GM12878 (cell line): Measurements from ENCODE around the gene APLN. TPM values are rescaled to one million over a fixed set of nuclear protein-coding genes. Genes with fewer than 3 reads are reported as not detected.

Source experiments
- ATAC-seq: fragments of 200-7000 bp; cut with Tn5 transposase; 3 replicates; pipeline ENCODE4 v1.9.1; 2020; ENCODE audit warnings: mild to moderate bottlenecking, moderate library complexity
- BruUV-seq: library from RNA; stranded (reverse); fragments of 400-500 nt; replicated peaks from 2 replicates; lab custom pipeline; 2021; lab: Mats Ljungman, UMichigan
- CTCF ChIA-PET: fragments of 300-600 bp; sonication (Branson Sonifier 250); formaldehyde crosslinking; extraction: SDS; loops from one replicate; lab custom pipeline; 2021; ENCODE audit warnings: inconsistent platforms; lab: Yijun Ruan, JAX
- POLR2A ChIA-PET: fragments of 350-600 bp; formaldehyde crosslinking; extraction: SDS; loops from one replicate; lab custom pipeline; 2021; ENCODE audit warnings: inconsistent platforms; lab: Charles Lee
- RAD21 ChIA-PET: fragments of 300-600 bp; sonication (Branson Sonifier 250); formaldehyde crosslinking; loops from one replicate; lab custom pipeline; 2023; ENCODE audit warnings: antibody characterized with exemption; ENCODE audit not compliant: unreplicated experiment; lab: Charles Lee
- SMC1A ChIA-PET: fragments of 300-600 bp; sonication (Branson Sonifier 250); formaldehyde crosslinking; loops from one replicate; lab custom pipeline; 2023; ENCODE audit not compliant: unreplicated experiment, uncharacterized antibody; lab: Charles Lee
- DNase-seq: peaks from one replicate; pipeline ENCODE4 v3.0.0-alpha.2; 2011; ENCODE audit warnings: low read depth, low spot score
- FAIRE-seq: peaks from 3 replicates; lab custom pipeline; 2011; peaks lifted over from hg19 to GRCh38; lab: Jason Lieb, UNC
- H2AFZ ChIP-seq: 2 replicates; pipeline ENCODE4 v1.6.0; 2011; ENCODE audit warnings: low read depth, low read length, control low read depth; ENCODE audit not compliant: control insufficient read depth
- H3K27ac ChIP-seq: 2 replicates; pipeline ENCODE4 v1.5.1; 2011; ENCODE audit warnings: control low read depth; ENCODE audit not compliant: control insufficient read depth, insufficient read depth
- H3K27me3 ChIP-seq, 2 experiments: replicated peaks in 1 of 2; 2 replicates each; pipeline versions ENCODE4 v1.6.0 to v1.6.1; 2011; ENCODE audit warnings: low read length in 1 of 2; ENCODE audit not compliant: control insufficient read depth in 2 of 2, insufficient read depth in 2 of 2
- H3K36me3 ChIP-seq, 2 experiments: 2 replicates each; pipeline ENCODE4 v1.5.1; 2011; ENCODE audit warnings: low read length in 1 of 2; ENCODE audit not compliant: control insufficient read depth in 2 of 2, insufficient read depth in 2 of 2
- H3K4me1 ChIP-seq: 2 replicates; pipeline ENCODE4 v1.6.1; 2011; ENCODE audit warnings: mild to moderate bottlenecking, low read length, moderate library complexity, mixed read lengths; ENCODE audit not compliant: control insufficient read depth, insufficient read depth
- H3K4me2 ChIP-seq: 2 replicates; pipeline ENCODE4 v1.6.0; 2011; ENCODE audit warnings: control low read depth; ENCODE audit not compliant: control insufficient read depth, insufficient read depth
- H3K4me3 ChIP-seq: fragments of 200-600 bp; sonication (generic); 2 replicates; pipeline ENCODE4 v1.5.1; 2016
- H3K79me2 ChIP-seq: 2 replicates; pipeline ENCODE4 v1.6.0; 2011; ENCODE audit warnings: low read length; ENCODE audit not compliant: control insufficient read depth, insufficient read depth
- H3K9ac ChIP-seq: 2 replicates; pipeline ENCODE4 v1.8.0; 2011; ENCODE audit warnings: low read length, control low read depth, mixed read lengths; ENCODE audit not compliant: control insufficient read depth, insufficient read depth
- H3K9me3 ChIP-seq: replicated peaks from 3 replicates; pipeline ENCODE4 v1.5.1; 2011; ENCODE audit warnings: mild to moderate bottlenecking, low read length; ENCODE audit not compliant: control insufficient read depth, insufficient read depth
- H4K20me1 ChIP-seq: 2 replicates; pipeline ENCODE4 v1.6.0; 2011; ENCODE audit not compliant: control insufficient read depth, insufficient read depth
- NFXL1 ChIP-seq: fragments of 450-650 bp; IDR thresholded peaks from 2 replicates; pipeline ENCODE4 v1.6.1; 2017; ENCODE audit warnings: antibody characterized with exemption, mild to moderate bottlenecking, borderline replicate concordance
- WGBS: methylation state at CpG from one replicate; pipeline ENCODE4 v1.1.6; 2016; ENCODE audit warnings: low lambda C conversion rate; ENCODE audit not compliant: insufficient replicate concordance, insufficient coverage; ENCODE audit errors: missing lambda C conversion rate; 5-methylcytosine and 5-hydroxymethylcytosine counted together
- in situ Hi-C: fragments of 300-500 bp; cut with MboI; formaldehyde crosslinking; loops from 9 replicates; pipeline ENCODE4 v1.14.3; 2018; ENCODE audit warnings: mixed read lengths
- intact Hi-C: fragments of 100-400 bp; cut with micrococcal nuclease; formaldehyde crosslinking; loops from one replicate; pipeline ENCODE4 v1.14.2; 2022; ENCODE audit not compliant: unreplicated experiment
- polyA plus RNA-seq, 11 experiments: library from polyadenylated mRNA; depleted of rRNA in 4 of 11; unstranded in 6 of 11; stranded (reverse) in 5 of 11; fragments of >200 nt; fragmentation: Nextera tagmentation in 4 of 11; fragmentation: Illumina TruSeq in 1 of 11; extraction: Ambion mirVana in 4 of 11; extraction: Trizol in 1 of 11; gene quantifications; 1 replicate in 1 of 11; 2 replicates in 10 of 11; pipeline versions ENCODE4 v1.2.1 to v1.2.3, GENCODE V29; 2011 to 2016; ENCODE audit warnings: inconsistent platforms in 2 of 11, missing spikeins in 2 of 11, low read depth in 1 of 11
- total RNA-seq, 4 experiments: library from RNA; depleted of rRNA in 3 of 4; stranded (reverse); fragments of >200 nt in 3 of 4; fragmentation: Illumina TruSeq in 1 of 4; extraction: Trizol in 1 of 4; gene quantifications; 2 replicates each; pipeline versions ENCODE4 v1.2.1 to v1.2.3, GENCODE V29; 2013 to 2021
- TF ChIP-seq, protein P1 (sequence below), 3 experiments: IDR thresholded peaks in 2 of 3; conservative IDR thresholded peaks in 1 of 3; 2 replicates each; pipeline ENCODE4 v1.5.1; 2011; ENCODE audit warnings: low read depth in 3 of 3, low read length in 3 of 3, mild to moderate bottlenecking in 3 of 3, control low read depth in 2 of 3, moderate library complexity in 2 of 3, inconsistent platforms in 1 of 3, mixed read lengths in 1 of 3; ENCODE audit not compliant: control insufficient read depth in 2 of 3, insufficient read depth in 1 of 3; ENCODE audit errors: extremely low read depth in 1 of 3

APLN gene
- total and polyA plus RNA-seq, 10 of the 15 experiments (the other 5 are each of a cell fraction or from before 2014, with no cell fraction given): 0.31 TPM; not detected in 9

DNA sequence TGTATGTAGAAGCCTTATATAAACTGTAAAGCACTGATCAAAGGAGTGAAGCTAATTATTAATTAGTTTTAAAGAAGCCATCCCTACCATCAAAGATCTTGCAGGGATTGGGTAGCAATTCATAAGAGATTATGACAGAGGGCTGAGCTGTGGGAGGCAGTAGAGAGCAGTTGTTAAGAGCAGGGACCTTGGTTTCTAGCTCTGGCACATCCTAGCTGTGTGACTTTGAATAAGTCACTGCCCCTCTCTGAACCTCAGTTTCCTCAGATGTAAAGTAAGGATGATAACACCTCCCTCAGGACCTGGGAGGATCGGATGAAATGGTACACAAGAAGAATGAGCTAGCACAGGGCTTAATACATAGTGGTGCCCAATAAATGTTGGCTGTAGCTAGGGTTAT lies 45.4 kb downstream of the APLN start:
- SMC1A ChIA-PET: interaction anchor here (1.0 to 2.4 kb wide), 6 partner anchors 11 to 296 kb away, joined by 3 to 12 read pairs (median 4); partner anchors contain the start of gene UTP14A

More for the DNA sequence above, 45.4 kb downstream of the APLN start:
- H3K9ac ChIP-seq: no peak overlapping the region
- intact Hi-C loops: loop anchor here (5.0 to 10.0 kb wide), 2 partner anchors 298 to 1305 kb away; partner anchors contain the start of gene UTP14A
- 42% methylated on average over 1 of the region's 1 CpG for WGBS
- BruUV-seq: no TSS peak
- H3K4me3 ChIP-seq: no peak overlapping the region
- no peak overlapping the region for H3K27ac ChIP-seq
- no peak overlapping the region for H3K4me2 ChIP-seq
- in situ Hi-C loops: loop anchor here (10.0 to 25.0 kb wide), 3 partner anchors 453 to 1305 kb away; no protein-coding TSS in a partner anchor
- TF ChIP-seq NFXL1: no peak
- TF ChIP-seq, protein P1, sequence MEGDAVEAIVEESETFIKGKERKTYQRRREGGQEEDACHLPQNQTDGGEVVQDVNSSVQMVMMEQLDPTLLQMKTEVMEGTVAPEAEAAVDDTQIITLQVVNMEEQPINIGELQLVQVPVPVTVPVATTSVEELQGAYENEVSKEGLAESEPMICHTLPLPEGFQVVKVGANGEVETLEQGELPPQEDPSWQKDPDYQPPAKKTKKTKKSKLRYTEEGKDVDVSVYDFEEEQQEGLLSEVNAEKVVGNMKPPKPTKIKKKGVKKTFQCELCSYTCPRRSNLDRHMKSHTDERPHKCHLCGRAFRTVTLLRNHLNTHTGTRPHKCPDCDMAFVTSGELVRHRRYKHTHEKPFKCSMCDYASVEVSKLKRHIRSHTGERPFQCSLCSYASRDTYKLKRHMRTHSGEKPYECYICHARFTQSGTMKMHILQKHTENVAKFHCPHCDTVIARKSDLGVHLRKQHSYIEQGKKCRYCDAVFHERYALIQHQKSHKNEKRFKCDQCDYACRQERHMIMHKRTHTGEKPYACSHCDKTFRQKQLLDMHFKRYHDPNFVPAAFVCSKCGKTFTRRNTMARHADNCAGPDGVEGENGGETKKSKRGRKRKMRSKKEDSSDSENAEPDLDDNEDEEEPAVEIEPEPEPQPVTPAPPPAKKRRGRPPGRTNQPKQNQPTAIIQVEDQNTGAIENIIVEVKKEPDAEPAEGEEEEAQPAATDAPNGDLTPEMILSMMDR (IDR thresholded peaks at IDR 0.05 in 2 of 3, conservative IDR thresholded peaks at IDR 0.05 in 1 of 3; ENCODE audit: control insufficient read depth in 2 of 3, extremely low read depth in 1 of 3, insufficient read depth in 1 of 3, low read depth in 3 of 3, low read length in 3 of 3): peak in 1 of 3 experiments; percentile 12; a peak in 2 of 6 replicates
- ChIA-PET CTCF (interaction anchor here (0.7 to 3.7 kb wide), 10 partner anchors 11 to 586 kb away, joined by 3 to 21 read pairs (median 4); no protein-coding TSS in a partner anchor), RAD21 (interaction anchor here (0.7 to 1.9 kb wide), 6 partner anchors 27 to 476 kb away, joined by 3 to 10 read pairs (median 4); no protein-coding TSS in a partner anchor), POLR2A (interaction anchor here (0.6 kb wide), 1 partner anchor 27 kb away, joined by 4 read pairs; no protein-coding TSS in a partner anchor)
- H3K36me3 ChIP-seq: no peaks in the 10 kb centered on the region
- H2AFZ ChIP-seq: no peak overlapping the region
- FAIRE-seq (no peak), DNase-seq (no peak), ATAC-seq (no peak)
- no peaks in the 10 kb centered on the region for H3K9me3 ChIP-seq
- no peaks in the 10 kb centered on the region for H3K79me2 ChIP-seq
- H3K27me3 ChIP-seq: no peaks in the 10 kb centered on the region; a peak in 1 of 4 replicates
- peaks cover 5% of the 10 kb centered on the region for H3K4me1 ChIP-seq
- H4K20me1 ChIP-seq: no peaks in the 10 kb centered on the region
